ENCODE measurements around the gene WSCD1.
A peak's percentile ranks its signal among the peaks of the same experiment; 100 is the strongest.

WSCD1 gene

GRCh38 chr17:6040504-6040903 is 29.7 kb upstream of the WSCD1 start:
- Histone ChIP-seq H3K9ac (no peak overlapping the region), H3K4me1 (peaks cover 0 to 4% (median 0%) of the 10 kb centered on the region in 10 experiments; a peak in 1 of 20 replicates), H3K36me3 (no peaks in the 10 kb centered on the region), H3K27ac (no peak overlapping the region), H3K4me3 (no peak overlapping the region), H4K20me1 (no peaks in the 10 kb centered on the region), H3K4me2 (no peak overlapping the region), H3K27me3 (no peaks in the 10 kb centered on the region), H3K9me3 (replicated peaks in 1 of 11) (no peaks in the 10 kb centered on the region)
- TF ChIP-seq Cebpa-rat (IDR thresholded peaks at IDR 0.05): no peak

DNA sequence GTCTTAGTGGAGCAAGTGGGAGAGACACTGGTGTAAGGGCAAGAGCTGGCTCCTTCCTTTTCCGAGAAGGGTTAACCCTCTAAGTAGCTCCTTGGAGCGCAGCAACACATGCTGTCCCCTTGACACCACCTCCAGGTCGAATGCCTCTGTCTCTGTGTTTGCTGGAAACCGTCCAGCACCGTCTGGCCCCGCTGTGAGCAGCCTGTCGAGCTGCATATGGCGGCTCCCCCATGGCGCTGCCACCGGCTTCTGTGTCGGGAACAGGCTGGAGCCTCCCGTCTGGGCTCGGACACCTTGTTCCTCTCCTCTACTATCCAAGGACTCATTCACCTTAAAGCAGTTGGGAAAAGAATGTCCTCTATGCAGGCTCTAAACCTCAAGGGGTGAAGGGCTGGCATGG is 28.9 kb upstream of the WSCD1 start:
- TF ChIP-seq Cebpa-rat (IDR thresholded peaks at IDR 0.05): no peak
- no peaks in the 10 kb centered on the region for H3K9me3 ChIP-seq (replicated peaks in 1 of 11)
- H3K27me3 ChIP-seq: no peaks in the 10 kb centered on the region
- peaks cover 0 to 6% (median 2%) of the 10 kb centered on the region in 10 experiments; a peak in 14 of 20 replicates for H3K4me1 ChIP-seq
- H3K4me2 ChIP-seq: no peak overlapping the region
- no peaks in the 10 kb centered on the region for H3K36me3 ChIP-seq
- H4K20me1 ChIP-seq: no peaks in the 10 kb centered on the region
- no peak overlapping the region for H3K9ac ChIP-seq
- no peak overlapping the region for H3K27ac ChIP-seq
- H3K4me3 ChIP-seq: no peak overlapping the region

- H3K4me3 ChIP-seq: no peak overlapping the region
- no peaks in the 10 kb centered on the region for H4K20me1 ChIP-seq
- no peaks in the 10 kb centered on the region for H3K27me3 ChIP-seq
- no peak for TF ChIP-seq Cebpa-rat (IDR thresholded peaks at IDR 0.05)
- no peaks in the 10 kb centered on the region for H3K9me3 ChIP-seq (replicated peaks in 1 of 11)
- no peak overlapping the region for H3K9ac ChIP-seq
- no peak overlapping the region for H3K27ac ChIP-seq
- peaks cover 4 to 27% (median 17%) of the 10 kb centered on the region in 10 experiments; a peak in 16 of 20 replicates for H3K4me1 ChIP-seq
- H3K36me3 ChIP-seq: no peaks in the 10 kb centered on the region
- H3K4me2 ChIP-seq: no peak overlapping the region
These were observed 26.8 kb upstream of the WSCD1 start for GRCh38 chr17:6043405-6043804.

GRCh38 chr17:6044261-6044660 is 25.9 kb upstream of the WSCD1 start:
- no peaks in the 10 kb centered on the region for H3K36me3 ChIP-seq

GRCh38 chr17:6045621-6046357 is 24.4 kb upstream of the WSCD1 start:
- H3K4me1 ChIP-seq: peaks cover 4 to 42% (median 32%) of the 10 kb centered on the region in 10 experiments; a peak in 18 of 20 replicates
- H3K36me3 ChIP-seq: no peaks in the 10 kb centered on the region
- TF ChIP-seq Cebpa-rat (IDR thresholded peaks at IDR 0.05): no peak
- H4K20me1 ChIP-seq: no peaks in the 10 kb centered on the region
- H3K27ac ChIP-seq: no peak overlapping the region
- no peaks in the 10 kb centered on the region for H3K9me3 ChIP-seq (replicated peaks in 1 of 11)
- H3K4me2 ChIP-seq: peak overlapping the region in 4 of 11 experiments; percentile 29 to 52 (median 46); a peak in 8 of 22 replicates
- H3K9ac ChIP-seq: no peak overlapping the region
- H3K4me3 ChIP-seq: no peak overlapping the region
- H3K27me3 ChIP-seq: no peaks in the 10 kb centered on the region

More at GRCh38 chr17:6044261-6044660, 25.9 kb upstream of the WSCD1 start:
- Histone ChIP-seq H3K4me2 (no peak overlapping the region), H3K9ac (no peak overlapping the region), H3K27ac (no peak overlapping the region), H4K20me1 (no peaks in the 10 kb centered on the region), H3K4me1 (peaks cover 4 to 36% (median 26%) of the 10 kb centered on the region in 10 experiments; a peak in 18 of 20 replicates), H3K4me3 (no peak overlapping the region), H3K9me3 (replicated peaks in 1 of 11) (no peaks in the 10 kb centered on the region), H3K27me3 (no peaks in the 10 kb centered on the region)
- TF ChIP-seq Cebpa-rat (IDR thresholded peaks at IDR 0.05): no peak

DNA sequence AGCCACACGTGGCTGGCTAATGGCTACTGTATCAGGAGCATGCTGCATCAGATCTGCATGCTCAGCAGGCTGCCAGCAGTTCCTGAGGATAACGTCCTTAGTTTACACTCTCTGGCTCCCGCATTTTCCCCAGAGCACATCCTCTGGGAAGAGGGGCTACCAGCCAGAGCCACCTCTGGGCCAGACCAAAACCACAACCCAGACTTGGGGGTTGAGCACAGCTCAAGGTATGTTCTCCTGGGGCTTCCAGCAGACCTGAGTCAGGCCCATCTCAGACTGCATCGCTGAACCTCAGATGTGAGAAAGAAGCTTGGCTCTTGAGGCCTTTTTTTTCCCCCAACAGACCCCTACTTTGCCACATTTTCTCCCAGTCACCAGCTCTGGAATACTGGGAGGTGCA is 23.7 kb upstream of the WSCD1 start:
- peaks cover 4 to 42% (median 32%) of the 10 kb centered on the region in 10 experiments; a peak in 18 of 20 replicates for H3K4me1 ChIP-seq
- no peaks in the 10 kb centered on the region for H3K9me3 ChIP-seq (replicated peaks in 1 of 11)
- TF ChIP-seq Cebpa-rat (IDR thresholded peaks at IDR 0.05): no peak
- H3K4me2 ChIP-seq: peak overlapping the region in 9 of 11 experiments; percentile 0 to 52 (median 33); a peak in 16 of 22 replicates
- H3K36me3 ChIP-seq: no peaks in the 10 kb centered on the region
- no peak overlapping the region for H3K4me3 ChIP-seq
- H4K20me1 ChIP-seq: no peaks in the 10 kb centered on the region
- H3K27me3 ChIP-seq: no peaks in the 10 kb centered on the region
- no peak overlapping the region for H3K9ac ChIP-seq
- no peak overlapping the region for H3K27ac ChIP-seq

- Histone ChIP-seq H3K27me3 (no peaks in the 10 kb centered on the region), H3K4me1 (peaks cover 4 to 42% (median 32%) of the 10 kb centered on the region in 10 experiments; a peak in 18 of 20 replicates), H3K4me3 (no peak overlapping the region), H3K27ac (no peak overlapping the region), H3K9me3 (replicated peaks in 1 of 11) (no peaks in the 10 kb centered on the region), H4K20me1 (no peaks in the 10 kb centered on the region), H3K4me2 (peak overlapping the region in 9 of 11 experiments; percentile 0 to 52 (median 33); a peak in 15 of 22 replicates), H3K36me3 (no peaks in the 10 kb centered on the region), H3K9ac (no peak overlapping the region)
- TF ChIP-seq Cebpa-rat (IDR thresholded peaks at IDR 0.05): no peak
These were observed 23.2 kb upstream of the WSCD1 start for GRCh38 chr17:6046931-6047330.

GRCh38 chr17:6047966-6048365 is 22.2 kb upstream of the WSCD1 start:
- H3K4me3 ChIP-seq: no peak overlapping the region
- no peaks in the 10 kb centered on the region for H3K27me3 ChIP-seq
- H3K9me3 ChIP-seq (replicated peaks in 1 of 11): no peaks in the 10 kb centered on the region
- H3K9ac ChIP-seq: no peak overlapping the region
- TF ChIP-seq Cebpa-rat (IDR thresholded peaks at IDR 0.05): no peak
- no peak overlapping the region for H3K27ac ChIP-seq
- H3K4me1 ChIP-seq: peaks cover 4 to 40% (median 32%) of the 10 kb centered on the region in 10 experiments; a peak in 18 of 20 replicates
- no peaks in the 10 kb centered on the region for H3K36me3 ChIP-seq
- H3K4me2 ChIP-seq: peak overlapping the region in 4 of 11 experiments; percentile 41 to 53 (median 46); a peak in 4 of 22 replicates
- no peaks in the 10 kb centered on the region for H4K20me1 ChIP-seq

GRCh38 chr17:6048486-6048885 is 21.7 kb upstream of the WSCD1 start:
- Histone ChIP-seq H3K27me3 (no peaks in the 10 kb centered on the region), H3K4me1 (peaks cover 4 to 40% (median 32%) of the 10 kb centered on the region in 10 experiments; a peak in 18 of 20 replicates), H3K9me3 (replicated peaks in 1 of 11) (no peaks in the 10 kb centered on the region), H4K20me1 (no peaks in the 10 kb centered on the region), H3K9ac (no peak overlapping the region), H3K27ac (no peak overlapping the region), H3K4me3 (no peak overlapping the region), H3K36me3 (no peaks in the 10 kb centered on the region), H3K4me2 (peak overlapping the region in 9 of 11 experiments; percentile 2 to 53 (median 41); a peak in 15 of 22 replicates)
- TF ChIP-seq Cebpa-rat (IDR thresholded peaks at IDR 0.05): no peak
